HepG2 (cell line): ENCODE results near the gene CDHR4.

Experiments used
- ARID3A ChIP-seq: IDR thresholded peaks from 2 replicates; pipeline ENCODE4 v1.6.1; 2012; ENCODE audit warnings: low read depth, low read length, improper control_type of control experiment
- CC2D1A ChIP-seq: sonication (generic); formaldehyde crosslinking; IDR thresholded peaks from 2 replicates; pipeline ENCODE4 v1.8.1; 2023; ENCODE audit warnings: mild to moderate bottlenecking, missing genetic modification reagents
- FOSL1 ChIP-seq: sonication (generic); formaldehyde crosslinking; IDR thresholded peaks from 2 replicates; pipeline ENCODE4 v1.9.0; 2021; ENCODE audit warnings: missing genetic modification reagents, borderline replicate concordance
- FOXO4 ChIP-seq: sonication (generic); formaldehyde crosslinking; conservative IDR thresholded peaks from 2 replicates; pipeline ENCODE4 v1.8.1; 2023; ENCODE audit warnings: missing genetic modification reagents
- MLX ChIP-seq: IDR thresholded peaks from 2 replicates; pipeline ENCODE4 v1.6.1; 2016
- NFE2L2 ChIP-seq: fragments of 150-350 bp; IDR thresholded peaks from 2 replicates; pipeline ENCODE4 v1.6.1; 2014; ENCODE audit warnings: low read length
- POLR2A ChIP-seq, 2 experiments: IDR thresholded peaks; 2 replicates each; pipeline ENCODE4 v1.6.1; 2011; ENCODE audit warnings: low read depth in 2 of 2, low read length in 2 of 2, mild to moderate bottlenecking in 1 of 2, moderate library complexity in 1 of 2; ENCODE audit not compliant: insufficient read depth in 1 of 2
- TOE1 ChIP-seq: sonication (generic); formaldehyde crosslinking; IDR thresholded peaks from 2 replicates; pipeline ENCODE4 v1.4.0; 2020; ENCODE audit warnings: mild to moderate bottlenecking, missing genetic modification reagents
- ZBTB33 ChIP-seq: sonication (generic); formaldehyde crosslinking; IDR thresholded peaks from 2 replicates; pipeline ENCODE4 v1.4.0; 2020; ENCODE audit warnings: missing genetic modification reagents

GRCh38 chr3:49787182-49787464 lies 12.6 kb downstream of the CDHR4 start:
- no peak for TF ChIP-seq TOE1 (CRISPR knock-in tag)
- no peak for TF ChIP-seq NFE2L2
- TF ChIP-seq MLX (CRISPR knock-in tag), result no peak
- no peak for TF ChIP-seq CC2D1A (CRISPR knock-in tag)
- TF ChIP-seq POLR2A (IDR thresholded peaks at IDR 0.05; ENCODE audit: insufficient read depth in 1 of 2, low read depth in 2 of 2, low read length in 2 of 2), result no peak
- TF ChIP-seq FOXO4, result no peak
- TF ChIP-seq ARID3A, result no peak
- no peak for TF ChIP-seq FOSL1 (CRISPR knock-in tag)
- TF ChIP-seq ZBTB33 (CRISPR knock-in tag), result no peak
